HG02642 (cell line): Measurements from ENCODE around the gene COL19A1.
A peak's percentile ranks its signal among the peaks of the same experiment; 100 is the strongest.

Experiments
- ATAC-seq: cut with Tn5 transposase; IDR thresholded peaks from one replicate; pipeline ENCODE4 v1.9.1; 2021; ENCODE audit warnings: mild to moderate bottlenecking; ENCODE audit not compliant: unreplicated experiment, poor library complexity

COL19A1 gene

DNA sequence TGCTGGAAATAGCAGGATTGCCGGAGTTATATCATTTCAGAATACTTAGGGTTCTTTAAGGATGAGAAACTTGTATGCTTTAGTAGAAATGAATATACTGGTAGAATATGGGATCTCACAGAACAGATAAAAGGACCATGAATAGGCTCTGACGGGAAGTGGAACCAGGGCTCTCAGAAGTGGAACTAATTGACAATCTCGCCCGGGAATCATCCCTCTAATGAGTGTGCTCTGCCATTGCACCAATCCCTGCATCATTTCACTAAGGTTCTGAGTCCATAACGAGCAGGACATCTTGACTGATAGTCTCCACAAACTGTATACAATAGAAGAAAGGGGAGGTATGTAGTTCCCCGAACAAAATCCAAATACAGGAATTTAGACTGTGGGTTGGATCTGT, 286.4 kb downstream of the COL19A1 start:
- ATAC-seq, result no peak

DNA sequence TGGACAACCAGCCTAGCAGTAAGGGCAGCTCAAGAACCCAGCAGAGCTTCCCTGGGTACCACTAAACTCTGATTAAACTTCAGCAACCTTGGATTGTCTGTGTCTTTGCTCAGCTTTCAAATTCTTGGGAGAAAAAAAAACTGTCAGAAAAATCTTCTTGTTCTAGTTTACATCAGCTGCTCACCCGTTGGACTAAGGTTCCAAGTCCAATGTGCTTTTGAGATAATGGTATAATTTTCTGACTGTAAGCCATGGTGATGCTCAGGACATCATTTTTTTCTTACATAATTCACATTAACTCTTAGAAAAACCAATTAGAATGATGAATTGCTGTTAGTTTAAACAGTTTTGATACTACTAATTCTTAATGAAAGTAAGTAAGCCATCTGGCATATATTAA, 290.7 kb downstream of the COL19A1 start:
- no peak for ATAC-seq

DNA sequence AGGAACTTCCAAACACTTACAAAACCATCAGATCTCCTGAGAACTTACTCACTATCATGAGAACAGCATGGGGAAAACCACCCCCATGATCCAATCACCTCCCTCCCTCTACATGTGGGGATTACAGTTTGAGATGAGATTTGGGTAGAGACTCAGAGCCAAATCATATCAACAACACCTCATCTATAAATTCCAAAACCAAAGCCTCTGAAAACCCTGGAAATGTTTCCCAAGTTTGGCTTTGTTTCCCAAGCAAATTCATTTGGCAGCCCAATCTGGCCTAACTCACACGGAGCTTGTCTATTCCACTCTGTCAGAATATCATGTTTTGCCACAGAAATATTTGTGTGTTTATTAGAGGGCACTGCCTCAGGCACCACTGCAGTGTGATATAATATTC, 293.9 kb downstream of the COL19A1 start:
- ATAC-seq, result no peak

DNA sequence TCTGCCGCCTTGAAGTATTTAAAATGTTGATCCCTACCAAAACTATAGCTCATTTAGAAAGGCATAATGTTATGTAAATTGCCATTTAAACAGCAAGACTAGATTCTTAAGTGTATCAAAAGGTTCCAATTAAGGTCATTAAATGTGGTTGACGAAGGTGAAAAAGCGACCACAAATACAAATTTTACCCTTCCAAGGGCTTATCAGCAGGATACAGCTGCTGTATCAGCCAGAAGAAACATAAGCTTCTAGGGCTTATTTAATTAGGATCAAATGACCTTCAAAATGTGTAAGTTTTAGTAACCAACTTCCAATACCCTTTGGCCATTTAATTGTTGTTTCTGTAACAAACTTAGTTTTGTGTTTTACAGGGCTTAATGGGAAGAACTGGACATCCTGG, 296.6 kb downstream of the COL19A1 start:
- no peak for ATAC-seq

DNA sequence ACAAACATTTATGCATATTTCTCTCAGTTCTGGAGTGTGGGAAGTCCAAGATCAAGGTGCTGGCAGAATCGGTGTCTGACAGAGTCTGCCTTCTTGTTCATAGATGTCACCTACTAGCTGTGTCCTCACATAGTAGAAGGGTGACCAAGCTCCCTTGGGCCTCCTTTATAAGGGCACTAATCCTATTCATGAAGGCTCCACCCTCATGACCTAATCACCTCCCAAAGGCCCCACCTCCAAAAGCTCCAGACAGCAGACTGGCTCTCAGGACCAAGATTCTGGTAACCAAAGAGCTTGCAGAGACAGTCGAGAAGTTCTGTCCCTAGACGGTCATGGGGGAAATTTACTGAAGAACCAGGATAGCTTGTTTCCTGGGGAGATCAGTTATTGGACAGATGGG, 297.4 kb downstream of the COL19A1 start:
- ATAC-seq, result no peak

DNA sequence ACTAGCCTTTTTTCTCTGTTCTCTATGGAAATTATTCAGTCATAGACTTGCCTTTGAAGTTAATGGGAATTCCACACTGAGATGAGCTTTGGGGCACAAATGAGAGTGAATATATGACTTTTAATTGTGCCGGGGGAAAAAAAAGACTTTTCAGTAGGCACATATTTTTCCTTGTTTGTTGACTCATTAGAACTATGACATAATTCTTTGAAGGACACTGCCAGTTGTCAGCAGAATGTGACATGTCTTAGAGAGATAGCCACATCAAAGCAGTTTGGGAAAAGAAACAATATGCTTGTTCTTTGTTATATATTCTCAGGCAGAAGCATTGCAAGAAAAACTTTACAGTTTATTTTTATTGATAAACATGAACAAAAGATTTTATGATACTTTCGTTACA, 298.2 kb downstream of the COL19A1 start:
- no peak for ATAC-seq

DNA sequence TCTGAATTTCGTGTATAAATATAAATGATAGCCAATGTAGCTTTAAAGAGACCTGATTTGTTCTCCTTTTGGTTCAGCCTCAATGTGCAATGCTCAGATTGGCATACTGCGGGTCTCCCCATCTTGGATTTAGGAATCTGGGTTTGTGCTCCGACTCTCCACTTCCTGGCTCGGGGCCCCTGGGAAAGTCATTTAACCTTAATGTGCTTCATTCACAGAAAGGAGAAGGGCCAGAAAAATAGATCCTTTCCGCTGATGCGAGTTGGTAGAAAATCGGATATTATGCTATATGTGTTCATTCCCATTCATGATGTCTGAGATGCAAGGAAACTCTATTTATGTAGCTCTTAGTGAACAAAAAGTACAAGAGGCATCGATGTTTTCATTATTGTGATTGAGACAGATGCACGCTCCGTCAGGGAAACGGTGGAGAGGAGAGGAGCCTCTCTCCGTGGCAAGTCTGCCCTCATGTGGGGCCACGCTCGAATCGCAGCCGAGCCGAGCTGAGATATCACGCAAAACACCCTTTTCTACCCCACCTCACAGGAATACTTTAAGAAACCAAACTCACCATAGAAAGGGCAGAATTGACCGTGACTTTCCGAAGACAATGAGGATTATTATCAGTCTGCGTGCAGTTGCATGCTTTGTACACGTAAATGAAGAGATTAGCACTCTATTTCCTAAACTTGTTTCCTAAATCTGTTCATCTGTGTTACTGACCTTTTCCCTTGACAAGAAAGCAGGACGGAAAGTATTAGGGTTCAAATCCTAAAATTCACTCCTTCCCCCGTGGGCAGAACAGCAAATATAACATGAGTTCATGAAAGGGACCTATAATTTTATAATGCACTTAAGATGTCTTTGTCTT, 300.0 kb downstream of the COL19A1 start:
- ATAC-seq, result peak; percentile 90

DNA sequence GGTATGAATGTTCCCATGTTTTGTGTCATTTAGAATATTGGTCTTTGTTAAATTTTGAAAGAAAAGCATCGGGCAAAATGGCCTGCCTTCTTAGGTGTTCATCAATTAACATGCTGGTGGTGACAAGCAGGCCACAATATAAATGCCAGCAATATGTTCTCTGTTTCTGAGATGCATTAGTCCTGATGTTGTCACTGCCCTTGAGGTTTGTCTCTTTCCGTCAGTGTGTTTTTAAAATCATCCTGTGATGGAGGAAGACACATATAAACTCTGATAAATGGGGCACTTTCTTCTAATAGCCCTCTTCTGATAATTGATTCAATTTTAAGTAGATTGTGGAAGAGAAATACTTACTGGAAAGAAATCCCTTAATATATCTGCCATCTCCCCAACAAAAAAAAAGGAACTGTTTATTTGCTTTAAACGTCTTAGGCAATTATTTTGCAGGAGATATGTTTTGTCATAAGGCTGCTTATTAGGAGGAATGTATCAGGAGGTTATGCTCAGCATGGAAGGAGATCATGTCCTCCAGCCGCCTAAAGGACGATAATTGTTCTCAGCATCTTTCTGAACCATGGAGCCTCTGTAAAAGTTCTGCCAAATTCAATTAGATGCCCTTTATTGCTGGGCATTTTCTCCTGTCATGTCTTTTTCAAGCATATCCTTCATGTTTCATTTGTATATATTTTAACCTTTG, 302.5 kb downstream of the COL19A1 start:
- ATAC-seq, result no peak

DNA sequence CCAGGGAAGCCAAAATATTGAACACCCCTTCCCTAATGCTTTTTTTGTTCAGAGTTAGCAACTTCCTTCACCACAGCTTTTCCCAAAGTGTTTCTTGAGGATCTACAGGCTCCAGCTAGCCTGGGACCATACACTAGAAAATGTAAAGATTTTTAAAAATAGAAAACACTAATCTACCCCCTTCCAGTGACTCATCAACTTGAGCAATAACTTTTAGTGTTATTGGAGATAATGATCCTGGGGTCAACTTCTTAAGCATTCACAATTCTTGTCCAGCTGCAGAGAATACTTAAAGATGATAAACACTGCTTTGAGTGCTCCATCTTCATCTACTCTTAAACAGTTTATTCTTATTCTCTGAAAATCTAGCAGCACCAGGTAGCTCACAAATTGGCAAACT, 304.9 kb downstream of the COL19A1 start:
- ATAC-seq, result no peak

DNA sequence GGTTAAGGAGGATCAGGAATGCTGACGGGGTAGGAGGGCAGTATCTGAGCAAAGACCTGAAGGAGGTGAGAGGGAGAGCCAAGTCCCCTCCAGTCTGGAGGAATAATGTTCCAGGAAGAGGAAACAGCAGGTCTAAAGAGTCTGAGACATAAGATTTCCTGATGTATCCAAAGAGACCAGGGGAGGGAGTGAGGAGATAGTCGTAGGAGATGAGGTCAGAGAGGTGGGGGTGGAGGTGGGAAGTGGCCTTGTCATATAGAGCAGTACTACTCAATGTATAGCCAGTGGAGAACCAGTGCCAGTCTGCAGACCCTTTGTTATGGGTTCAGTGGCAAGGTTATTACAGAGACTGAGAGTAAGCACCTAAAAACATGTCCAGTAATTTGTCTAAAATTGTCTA, 305.9 kb downstream of the COL19A1 start:
- no peak for ATAC-seq

DNA sequence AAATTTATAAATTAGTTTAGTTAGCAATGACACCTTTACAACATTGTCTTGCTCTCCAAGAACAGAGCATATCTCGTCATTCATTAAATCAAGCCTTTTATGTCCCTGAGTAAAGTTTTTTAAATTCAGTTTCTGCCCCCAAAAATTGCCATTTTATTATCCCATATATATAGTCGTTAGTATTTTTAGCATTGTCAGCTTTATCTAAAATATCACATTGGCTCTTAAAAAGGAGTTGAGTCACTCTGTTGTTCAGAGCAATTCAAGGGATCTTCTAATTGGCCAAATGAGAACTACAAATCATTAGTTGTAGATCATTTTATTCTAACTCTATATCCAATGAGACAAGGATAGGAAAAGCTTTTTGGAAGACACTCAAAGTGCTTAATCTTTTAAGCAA, 309.4 kb downstream of the COL19A1 start:
- no peak for ATAC-seq

DNA sequence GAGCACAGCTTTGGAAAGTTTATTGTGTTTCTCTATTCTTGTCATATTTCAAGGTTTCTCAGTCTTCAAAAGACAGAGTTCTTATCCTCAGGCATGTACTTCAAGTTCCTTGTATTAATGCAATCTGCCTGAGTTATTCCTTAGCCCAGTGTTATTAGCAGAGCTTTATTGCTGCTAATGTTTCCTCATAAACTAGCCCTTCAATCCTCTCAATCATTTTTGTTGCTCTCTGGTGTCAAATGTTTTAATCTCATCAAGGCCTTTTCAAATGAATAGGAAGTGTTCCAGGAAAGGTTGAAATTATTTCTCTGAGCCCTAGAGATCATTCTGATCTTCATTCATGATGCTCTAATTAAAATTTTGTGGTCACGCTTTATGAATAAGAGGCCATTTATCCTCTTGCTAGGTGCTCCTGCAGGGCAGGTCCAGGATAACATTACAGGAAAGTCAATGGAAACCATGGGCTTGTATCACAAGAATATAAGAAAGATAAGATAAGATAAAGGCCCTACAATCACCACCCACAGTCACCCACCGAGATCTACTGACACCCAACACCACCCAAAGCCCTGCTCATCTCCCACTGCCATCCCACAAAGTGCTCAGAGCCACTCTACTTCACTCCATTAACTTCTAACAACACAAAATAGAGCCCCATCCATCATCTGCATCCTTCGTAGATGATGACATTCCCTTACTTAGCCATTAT, 310.6 kb downstream of the COL19A1 start:
- no peak for ATAC-seq

DNA sequence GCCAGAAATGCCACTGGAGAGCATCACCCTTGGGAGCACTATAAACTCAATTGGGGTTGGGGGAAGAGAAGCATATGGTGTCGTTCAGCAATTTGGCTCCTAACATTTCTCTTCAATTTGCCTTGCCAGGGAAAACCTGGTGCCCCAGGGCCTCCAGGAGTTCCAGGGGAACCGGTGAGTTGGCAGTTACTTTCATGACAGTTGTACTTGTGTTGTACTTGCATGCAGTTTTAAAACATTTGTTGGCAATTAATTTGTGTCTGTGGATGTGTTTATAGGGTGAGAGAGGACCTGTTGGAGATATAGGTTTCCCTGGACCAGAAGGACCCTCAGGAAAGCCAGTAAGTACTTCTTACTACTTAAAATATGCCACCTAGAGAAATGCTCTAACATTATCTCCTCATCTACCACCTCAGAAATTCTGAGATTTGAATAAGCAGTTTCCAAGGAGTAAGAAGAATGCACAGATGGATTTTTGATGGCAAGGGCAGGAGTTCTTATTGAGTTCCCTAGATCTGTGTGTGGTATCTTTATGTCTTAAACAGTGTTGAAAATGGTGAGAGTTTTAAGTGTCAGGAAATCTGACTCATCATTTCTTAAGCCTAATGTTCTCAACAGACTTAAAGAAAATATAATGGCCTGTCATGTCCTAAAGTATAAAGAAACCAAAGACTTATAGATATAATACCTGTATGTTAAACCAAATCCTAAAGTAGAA, 314.0 kb downstream of the COL19A1 start:
- ATAC-seq, result no peak

DNA sequence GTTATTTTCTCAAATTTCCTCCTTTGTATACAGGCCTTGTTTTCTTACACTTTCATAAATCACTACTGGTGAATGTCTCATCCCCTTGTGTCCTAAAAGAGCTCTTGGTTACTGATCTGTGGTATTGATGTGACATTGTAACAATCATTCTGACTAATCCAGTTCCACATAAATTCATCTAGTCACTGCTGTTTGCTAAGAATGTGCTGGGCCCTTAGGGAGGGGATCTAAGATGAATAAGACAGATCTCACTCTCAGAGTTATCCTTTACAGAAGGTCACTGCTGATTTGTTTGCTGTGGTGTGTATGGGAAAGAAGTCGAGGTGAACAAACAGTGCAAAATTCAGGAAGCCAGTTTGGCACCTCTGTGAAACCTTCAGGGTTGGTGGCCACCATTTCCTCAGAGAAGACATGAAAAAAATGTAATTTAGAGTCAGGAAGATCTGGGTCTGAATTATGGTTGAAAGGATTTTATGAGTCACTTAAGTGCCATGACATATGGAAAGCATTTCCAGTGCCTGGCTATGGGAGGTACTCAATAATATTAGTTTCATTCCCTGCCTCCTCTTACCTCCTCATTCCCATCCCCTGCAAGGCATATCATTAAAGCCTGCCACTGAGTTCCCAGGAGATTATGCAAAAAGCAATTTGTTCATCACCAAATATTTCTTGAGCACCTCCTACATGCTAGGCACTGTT, 314.7 kb downstream of the COL19A1 start:
- ATAC-seq, result peak; percentile 51

DNA sequence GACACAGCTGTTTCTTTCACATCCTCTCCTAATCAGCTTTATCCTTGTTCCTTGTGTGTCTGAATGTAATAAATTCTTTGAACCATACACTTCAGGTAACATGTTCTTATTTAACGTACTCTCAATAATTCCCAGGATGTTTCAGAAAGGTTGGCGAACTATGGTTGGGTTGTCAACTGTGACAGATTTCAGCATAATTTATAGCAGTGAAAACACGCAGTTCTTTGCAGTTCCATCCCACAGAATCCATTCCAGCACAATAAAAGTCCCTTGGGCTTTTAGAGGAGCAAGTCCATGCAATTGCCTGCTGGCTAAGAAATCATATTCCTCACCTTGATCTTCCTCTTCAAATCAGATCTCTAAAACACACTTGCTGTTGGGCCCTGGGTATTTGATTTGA, 317.2 kb downstream of the COL19A1 start:
- no peak for ATAC-seq

DNA sequence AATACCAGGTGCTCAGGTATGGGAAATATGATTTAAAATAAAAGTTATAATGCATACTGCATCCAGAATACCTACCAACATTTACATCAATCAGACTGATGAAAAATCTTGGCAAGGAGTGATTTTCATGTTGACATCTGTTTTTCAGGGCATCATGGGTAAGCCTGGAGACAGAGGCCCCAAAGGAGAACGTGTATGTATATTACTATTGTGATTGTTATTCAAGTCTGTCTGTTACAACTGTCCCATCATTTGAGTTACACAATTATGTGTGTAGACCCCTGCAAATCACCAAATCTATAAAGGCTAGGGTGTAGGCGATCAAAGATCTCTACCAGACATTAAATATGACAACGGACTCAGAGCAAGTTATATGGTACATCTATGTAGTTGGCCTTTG, 318.4 kb downstream of the COL19A1 start:
- ATAC-seq, result no peak

DNA sequence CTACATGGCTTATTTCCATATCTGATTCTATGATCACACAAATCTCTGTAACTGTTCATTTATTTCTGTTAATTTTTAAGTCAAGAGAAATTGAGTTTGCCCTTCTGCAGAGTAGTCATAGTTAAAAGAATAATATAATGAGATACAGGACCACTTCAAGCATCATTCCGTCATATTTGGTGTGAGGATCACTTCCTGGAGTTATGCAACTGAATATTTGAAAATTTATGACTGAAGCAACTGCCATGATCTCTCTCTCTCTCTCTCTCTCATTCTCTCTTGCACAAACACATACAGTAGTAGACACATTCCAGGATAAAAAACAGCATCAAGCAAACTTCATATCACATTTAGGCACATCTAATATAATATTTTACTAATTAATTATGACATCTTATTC, 320.1 kb downstream of the COL19A1 start:
- ATAC-seq, result no peak

DNA sequence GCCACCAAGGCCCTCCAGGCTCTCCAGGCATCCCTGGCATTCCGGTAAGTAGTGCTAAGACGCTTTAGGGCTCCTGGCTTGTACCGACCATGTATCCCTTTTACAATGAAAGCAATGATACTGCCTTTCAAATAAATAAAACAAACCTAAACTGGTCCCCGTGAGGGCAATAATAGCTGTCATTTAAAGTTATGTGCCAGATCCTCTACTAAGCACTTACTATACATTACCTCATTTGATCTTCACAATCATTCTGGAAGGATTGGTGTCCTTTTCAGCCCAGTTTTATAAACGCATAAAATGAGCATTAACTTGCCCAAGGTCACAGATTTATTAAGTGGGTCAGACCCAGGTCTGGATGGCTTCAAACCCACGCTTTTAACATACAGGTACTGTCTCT, 321.8 kb downstream of the COL19A1 start:
- no peak for ATAC-seq

DNA sequence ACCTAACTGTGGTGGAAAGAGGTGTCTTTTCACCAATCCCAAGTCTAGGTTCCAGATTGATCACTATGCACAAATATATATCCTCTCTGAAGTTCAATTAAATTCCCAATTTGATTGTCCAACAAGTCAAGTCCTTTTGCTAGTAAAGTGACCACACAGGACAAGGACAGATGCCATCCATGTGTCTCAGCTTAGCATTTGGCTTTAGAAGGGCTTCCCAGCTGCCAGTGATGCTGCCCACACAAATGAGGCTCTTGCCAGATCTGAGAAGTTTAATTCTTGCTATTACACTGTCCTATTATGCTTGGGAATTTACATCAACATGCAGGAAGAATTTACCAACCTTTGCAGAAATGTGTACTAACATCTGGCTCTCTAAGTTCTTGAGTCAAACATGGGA, 328.1 kb downstream of the COL19A1 start:
- ATAC-seq, result no peak

DNA sequence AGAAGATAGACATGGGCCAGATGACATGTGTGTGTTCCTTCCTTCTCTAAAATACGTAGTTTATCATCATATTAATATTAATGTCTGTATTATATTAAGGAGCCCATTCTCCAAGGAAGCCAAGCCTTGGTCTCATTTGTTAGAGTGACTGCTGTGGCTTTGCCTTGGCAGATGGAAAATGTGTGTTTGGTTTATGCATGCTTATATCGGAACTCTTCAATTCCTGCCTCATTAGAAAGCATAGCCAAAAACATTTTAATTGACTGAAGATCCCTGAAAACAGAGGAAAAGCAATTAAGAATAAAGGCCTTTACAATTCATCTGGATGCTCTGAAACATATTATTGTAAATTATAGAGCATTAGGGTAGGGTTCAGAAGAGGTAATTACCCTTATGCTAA, 330.2 kb downstream of the COL19A1 start:
- ATAC-seq, result no peak
